Transverse colon (tissue), 4 donors: ENCODE data around the gene ANK3. TPM values are rescaled to one million over a fixed set of nuclear protein-coding genes. Genes with fewer than 3 reads are reported as not detected.

ENCODE experiments used
- DNase-seq: peaks from one replicate; pipeline ENCODE4 v3.0.0-alpha.2; 2019
- H3K27ac ChIP-seq, 4 donors: fragments of 200-600 bp; sonication (generic); 2 replicates each; pipeline ENCODE4 v1.5.1; 2016 to 2018; ENCODE audit warnings: inconsistent platforms in 4 of 4
- H3K27me3 ChIP-seq: fragments of 200-600 bp; sonication (generic); 2 replicates; pipeline ENCODE4 v1.5.1; 2017; ENCODE audit warnings: inconsistent platforms
- H3K36me3 ChIP-seq, 4 donors: fragments of 200-600 bp; sonication (generic); 2 replicates each; pipeline ENCODE4 v1.5.1; 2017 to 2019; ENCODE audit warnings: inconsistent platforms in 4 of 4
- H3K4me1 ChIP-seq, 4 donors: fragments of 200-600 bp; sonication (generic); 2 replicates each; pipeline ENCODE4 v1.5.1; 2017 to 2020; ENCODE audit warnings: inconsistent platforms in 4 of 4
- H3K4me3 ChIP-seq, 4 donors: fragments of 200-600 bp; sonication (generic); 1 replicate in 1 of 4; 2 replicates in 3 of 4; pipeline versions ENCODE4 v1.5.1 to v1.6.1; 2017 to 2019; ENCODE audit warnings: inconsistent platforms in 4 of 4
- H3K9me3 ChIP-seq, 2 donors: fragments of 200-600 bp; sonication (generic); 2 replicates each; pipeline ENCODE4 v1.5.1; 2017 to 2019; ENCODE audit warnings: inconsistent platforms in 2 of 2
- EP300 ChIP-seq: sonication (generic); formaldehyde crosslinking; IDR thresholded peaks from one replicate; pipeline ENCODE4 v1.6.1; 2017; ENCODE audit warnings: antibody characterized with exemption, low read depth
- POLR2A ChIP-seq: fragments of 450-650 bp; IDR thresholded peaks from one replicate; pipeline ENCODE4 v1.6.1; 2016; ENCODE audit warnings: antibody characterized with exemption, mild to moderate bottlenecking, moderate library complexity
- POLR2AphosphoS5 ChIP-seq, 3 donors: sonication (generic); formaldehyde crosslinking; IDR thresholded peaks; one replicate each; pipeline ENCODE4 v1.6.1; 2016; ENCODE audit warnings: antibody characterized with exemption in 3 of 3
- WGBS, 2 donors: methylation state at CpG; one replicate each; pipeline ENCODE4 v1.1.5; 2018; ENCODE audit warnings: low coverage in 1 of 2; 5-methylcytosine and 5-hydroxymethylcytosine counted together
- in situ Hi-C, 4 donors: fragments of 200-750 bp; cut with MboI; loops; one replicate each; pipeline versions ENCODE4 v1.15.0 to v1.15.1; 2017; ENCODE audit warnings: low sequenced_read_pairs in 3 of 4, low pct_ligation_motif_present in 1 of 4, low pct_unique_long_range_greater_than_20kb in 1 of 4
- intact Hi-C: fragments of 100-400 bp; cut with DNase I; formaldehyde crosslinking; loops from one replicate; pipeline ENCODE4 v1.15.1; 2023; ENCODE audit warnings: low total_unique reads
- total RNA-seq, 4 donors: library from RNA; depleted of rRNA; stranded (reverse); fragments of >200 nt; gene quantifications; one replicate each; pipeline ENCODE4 v1.1.0, GENCODE V29; 2016
- TF ChIP-seq, protein P1 (sequence below), 5 experiments: fragments of 200-600 bp in 3 of 5; fragments of 450-650 bp in 2 of 5; sonication (generic) in 3 of 5; IDR thresholded peaks; 1 replicate in 2 of 5; 2 replicates in 3 of 5; pipeline ENCODE4 v1.5.1; 2016 to 2017; ENCODE audit warnings: antibody characterized with exemption in 5 of 5, inconsistent platforms in 3 of 5, mild to moderate bottlenecking in 2 of 5, moderate library complexity in 1 of 5

ANK3 gene
- total RNA-seq, 4 donors from 2014 or later = 41.2 to 230 (median 172) TPM

DNA sequence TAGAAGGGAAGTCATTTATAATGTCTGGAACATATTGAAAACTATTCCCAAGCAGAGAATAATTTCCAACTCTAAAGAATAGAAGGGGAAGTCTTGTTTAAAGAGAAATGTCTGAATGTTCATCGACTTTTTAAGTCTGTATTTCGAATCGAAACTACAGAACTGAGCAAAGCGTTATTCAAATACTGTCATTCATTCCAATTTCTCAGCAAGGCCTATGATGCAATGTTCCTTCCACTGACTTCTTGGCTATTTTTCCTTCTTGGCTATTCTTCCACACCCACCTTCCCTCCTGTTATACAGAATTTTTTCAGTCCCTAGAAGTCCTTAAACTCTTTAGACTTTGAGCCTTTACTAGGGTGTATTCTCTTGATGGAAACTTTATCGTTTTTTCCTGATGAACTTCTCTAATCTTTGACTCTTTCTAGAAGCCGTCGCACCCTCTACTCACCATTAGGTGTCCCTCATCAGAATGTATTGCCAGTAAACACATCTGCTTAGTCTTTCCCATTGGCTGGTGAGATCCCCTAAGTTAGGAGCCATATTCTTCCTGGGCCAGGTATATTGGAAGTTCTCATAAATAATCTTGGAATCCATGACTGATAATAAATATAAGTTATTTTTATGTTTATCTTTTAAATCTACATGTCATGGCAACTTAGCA is 247.6 kb downstream of the ANK3 start:
- intact Hi-C loops (no loop called here), in situ Hi-C loops (no loop called here)
- peaks cover 3 to 63% (median 20%) of the 10 kb centered on the region in 4 donors for H3K4me1 ChIP-seq
- TF ChIP-seq, protein P1, sequence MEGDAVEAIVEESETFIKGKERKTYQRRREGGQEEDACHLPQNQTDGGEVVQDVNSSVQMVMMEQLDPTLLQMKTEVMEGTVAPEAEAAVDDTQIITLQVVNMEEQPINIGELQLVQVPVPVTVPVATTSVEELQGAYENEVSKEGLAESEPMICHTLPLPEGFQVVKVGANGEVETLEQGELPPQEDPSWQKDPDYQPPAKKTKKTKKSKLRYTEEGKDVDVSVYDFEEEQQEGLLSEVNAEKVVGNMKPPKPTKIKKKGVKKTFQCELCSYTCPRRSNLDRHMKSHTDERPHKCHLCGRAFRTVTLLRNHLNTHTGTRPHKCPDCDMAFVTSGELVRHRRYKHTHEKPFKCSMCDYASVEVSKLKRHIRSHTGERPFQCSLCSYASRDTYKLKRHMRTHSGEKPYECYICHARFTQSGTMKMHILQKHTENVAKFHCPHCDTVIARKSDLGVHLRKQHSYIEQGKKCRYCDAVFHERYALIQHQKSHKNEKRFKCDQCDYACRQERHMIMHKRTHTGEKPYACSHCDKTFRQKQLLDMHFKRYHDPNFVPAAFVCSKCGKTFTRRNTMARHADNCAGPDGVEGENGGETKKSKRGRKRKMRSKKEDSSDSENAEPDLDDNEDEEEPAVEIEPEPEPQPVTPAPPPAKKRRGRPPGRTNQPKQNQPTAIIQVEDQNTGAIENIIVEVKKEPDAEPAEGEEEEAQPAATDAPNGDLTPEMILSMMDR (IDR thresholded peaks at IDR 0.05) = no peak
- no peak for TF ChIP-seq EP300
- no peak for TF ChIP-seq POLR2A
- no peak for TF ChIP-seq POLR2AphosphoS5 (IDR thresholded peaks at IDR 0.05)
- no peaks in the 10 kb centered on the region for H3K9me3 ChIP-seq
- no peaks in the 10 kb centered on the region for H3K27me3 ChIP-seq
- no peaks in the 10 kb centered on the region for H3K36me3 ChIP-seq
- no peak for DNase-seq
- 88 to 93% methylated on average over 5 to 7 of the region's 7 CpGs for WGBS, 2 donors
- H3K4me3 ChIP-seq = no peak overlapping the region
- H3K27ac ChIP-seq = peak overlapping the region; percentile 74 to 90 (median 87)

DNA sequence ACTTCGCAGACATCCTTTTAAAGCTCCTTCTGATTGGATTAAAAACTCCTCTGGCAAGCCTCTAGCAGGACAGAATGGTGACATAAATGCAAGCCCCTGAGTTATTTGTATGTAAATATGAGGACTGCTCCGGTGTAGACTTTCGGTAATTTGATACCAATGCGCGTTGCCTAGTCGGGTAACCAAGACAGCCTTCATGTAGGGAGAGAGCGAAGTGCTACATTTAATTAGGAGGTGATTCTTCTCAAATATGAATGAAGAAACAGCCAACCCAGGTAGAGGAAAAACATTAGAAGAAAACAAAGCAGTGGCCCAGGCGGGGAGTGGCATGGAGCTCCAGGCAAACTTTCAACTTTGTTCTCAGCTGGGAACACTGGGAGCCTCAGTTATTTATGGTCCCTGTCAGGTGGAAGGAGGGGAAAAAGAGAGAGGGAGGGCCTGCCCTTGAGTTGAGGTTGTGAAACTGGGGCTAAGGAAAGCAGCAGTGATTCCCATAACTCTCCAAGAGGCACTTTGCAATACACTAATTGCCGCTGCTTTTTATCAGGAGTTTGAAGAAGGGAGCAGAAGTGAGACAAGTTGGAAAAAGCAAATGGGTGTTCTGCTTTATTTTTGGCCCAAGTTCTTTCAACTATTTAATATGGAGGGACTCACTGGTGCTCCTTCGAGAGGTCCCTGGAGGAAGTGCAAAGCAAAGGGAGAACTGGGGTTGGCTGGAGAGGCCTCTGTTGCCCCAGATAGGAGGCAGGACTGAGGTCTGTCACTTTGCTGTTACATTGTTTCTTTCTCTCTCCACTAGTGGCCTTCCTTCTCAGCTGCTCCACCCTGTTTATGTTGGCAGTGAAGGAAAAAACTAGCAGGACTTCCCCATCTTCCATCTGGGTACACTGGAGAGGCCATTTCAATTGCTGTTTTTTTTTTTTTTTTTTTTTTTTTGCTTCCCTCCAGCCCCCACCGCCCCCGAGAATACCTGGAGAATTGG is 248.7 kb downstream of the ANK3 start:
- H3K9me3 ChIP-seq = no peaks in the 10 kb centered on the region
- in situ Hi-C loops = no loop called here
- peak; percentile 60 for TF ChIP-seq POLR2A
- TF ChIP-seq POLR2AphosphoS5 (IDR thresholded peaks at IDR 0.05) = peak in 2 of 3 donors; percentile 80 to 84
- TF ChIP-seq, protein P1 (IDR thresholded peaks at IDR 0.05) = no peak
- no peak for TF ChIP-seq EP300
- peak overlapping the region; percentile 74 to 90 (median 87) for H3K27ac ChIP-seq
- H3K4me3 ChIP-seq = peak overlapping the region in 2 of 4 donors; percentile 7 to 42
- peak; percentile 70 for DNase-seq
- no peaks in the 10 kb centered on the region for H3K36me3 ChIP-seq
- WGBS, 2 donors = 33 to 58% methylated on average over 9 to 12 of the region's 12 CpGs
- H3K27me3 ChIP-seq = no peaks in the 10 kb centered on the region
- peaks cover 3 to 56% (median 18%) of the 10 kb centered on the region in 4 donors for H3K4me1 ChIP-seq
- intact Hi-C loops = no loop called here

DNA sequence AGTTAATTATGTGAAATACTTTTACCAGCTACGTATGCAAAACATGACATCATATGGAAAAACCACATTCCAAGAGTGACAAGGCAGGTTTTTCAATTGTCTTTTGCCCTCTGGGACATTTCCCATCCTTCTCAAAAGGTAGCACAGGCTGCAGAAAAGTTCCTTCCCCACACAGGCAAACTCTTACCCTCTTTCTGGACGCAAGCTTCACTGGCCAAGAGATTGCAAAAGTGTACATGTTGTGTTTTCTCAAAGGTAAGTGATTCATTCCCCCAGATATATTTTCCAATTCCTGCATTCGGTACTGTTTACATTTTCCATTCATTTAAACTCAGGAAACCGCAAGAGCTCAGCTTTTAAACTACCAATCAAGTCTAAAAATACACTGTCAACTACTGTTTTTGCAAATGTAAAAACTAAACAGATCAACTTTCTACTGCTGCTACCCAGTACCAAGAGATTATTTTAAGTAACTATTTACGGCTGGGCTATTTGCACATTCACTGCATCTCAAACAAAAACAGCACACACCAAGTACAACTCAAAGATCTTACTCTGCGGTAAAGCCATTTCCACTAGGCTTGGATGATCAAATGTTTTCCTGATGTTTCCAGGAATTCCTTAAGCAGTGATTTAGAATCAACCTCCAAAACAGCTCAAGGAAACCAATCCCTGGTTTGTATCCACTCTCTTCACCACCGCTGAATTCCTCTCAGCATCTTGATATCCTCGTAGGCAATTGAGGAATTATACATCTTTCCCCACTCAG is 249.7 kb downstream of the ANK3 start:
- Histone ChIP-seq H3K27me3 (no peaks in the 10 kb centered on the region), H3K9me3 (no peaks in the 10 kb centered on the region), H3K36me3 (no peaks in the 10 kb centered on the region), H3K4me3 (peak overlapping the region in 2 of 4 donors; percentile 7 to 42), H3K27ac (peak overlapping the region; percentile 74 to 90 (median 87)), H3K4me1 (peaks cover 3 to 56% (median 18%) of the 10 kb centered on the region in 4 donors)
- no peak for DNase-seq
- WGBS, 2 donors = 21 to 41% methylated on average over 7 to 8 of the region's 8 CpGs
- intact Hi-C loops (no loop called here), in situ Hi-C loops (no loop called here)
- TF ChIP-seq POLR2A = peak; percentile 26
- peak in 2 of 3 donors; percentile 3 to 44 for TF ChIP-seq POLR2AphosphoS5 (IDR thresholded peaks at IDR 0.05)
- TF ChIP-seq EP300 = no peak
- TF ChIP-seq, protein P1 (IDR thresholded peaks at IDR 0.05) = no peak
